ENCODE measurements around the gene SATB2.

The SATB2 gene

GRCh38 chr2:199278099-199278498, 179.6 kb downstream of the SATB2 start:
- FAIRE-seq (no peak), DNase-seq (ENCODE audit: extremely low spot score, insufficient read length, low read depth) (no peak)

- DNase-seq (ENCODE audit: extremely low spot score, insufficient read length, low read depth) (no peak), FAIRE-seq (no peak)
Observed at GRCh38 chr2:199273042-199273511, 184.7 kb downstream of the SATB2 start.

GRCh38 chr2:199261936-199262335, 195.8 kb downstream of the SATB2 start:
- DNase-seq (ENCODE audit: extremely low spot score, insufficient read length, low read depth) = no peak
- no peak for FAIRE-seq

GRCh38 chr2:199261239-199261638, 196.5 kb downstream of the SATB2 start:
- DNase-seq (ENCODE audit: extremely low spot score, insufficient read length, low read depth) = no peak
- FAIRE-seq = no peak

GRCh38 chr2:199259671-199260070, 198.1 kb downstream of the SATB2 start:
- DNase-seq (ENCODE audit: extremely low spot score, insufficient read length, low read depth) = no peak
- no peak for FAIRE-seq

GRCh38 chr2:199258291-199258690, 199.4 kb downstream of the SATB2 start:
- no peak for FAIRE-seq
- DNase-seq (ENCODE audit: extremely low spot score, insufficient read length, low read depth) = no peak

- FAIRE-seq (no peak), DNase-seq (ENCODE audit: extremely low spot score, insufficient read length, low read depth) (no peak)
Observed at GRCh38 chr2:199257261-199258224, 200.2 kb downstream of the SATB2 start.

GRCh38 chr2:199230091-199230490, 227.6 kb downstream of the SATB2 start:
- FAIRE-seq (no peak), DNase-seq (ENCODE audit: extremely low spot score, insufficient read length, low read depth) (no peak)

- peak; percentile 5 for DNase-seq (ENCODE audit: extremely low spot score, insufficient read length, low read depth)
- FAIRE-seq = peak; percentile 57
Observed at GRCh38 chr2:199228887-199229819, 228.6 kb downstream of the SATB2 start.

- FAIRE-seq = no peak
- DNase-seq (ENCODE audit: extremely low spot score, insufficient read length, low read depth) = no peak
Observed at GRCh38 chr2:199223791-199224190, 233.9 kb downstream of the SATB2 start.

GRCh38 chr2:199220920-199221319, 236.8 kb downstream of the SATB2 start:
- no peak for DNase-seq (ENCODE audit: extremely low spot score, insufficient read length, low read depth)
- FAIRE-seq = no peak

GRCh38 chr2:199219551-199219950, 238.2 kb downstream of the SATB2 start:
- no peak for FAIRE-seq
- DNase-seq (ENCODE audit: extremely low spot score, insufficient read length, low read depth) = no peak

Data from GM18507 (cell line).